Ammon's horn (tissue), 1 donor: Measurements from ENCODE around the gene CHN2.

Experiments used
- DNase-seq: peaks from one replicate; pipeline ENCODE4 v3.0.0-alpha.2; 2016; ENCODE audit warnings: low spot score

Gene CHN2

DNA sequence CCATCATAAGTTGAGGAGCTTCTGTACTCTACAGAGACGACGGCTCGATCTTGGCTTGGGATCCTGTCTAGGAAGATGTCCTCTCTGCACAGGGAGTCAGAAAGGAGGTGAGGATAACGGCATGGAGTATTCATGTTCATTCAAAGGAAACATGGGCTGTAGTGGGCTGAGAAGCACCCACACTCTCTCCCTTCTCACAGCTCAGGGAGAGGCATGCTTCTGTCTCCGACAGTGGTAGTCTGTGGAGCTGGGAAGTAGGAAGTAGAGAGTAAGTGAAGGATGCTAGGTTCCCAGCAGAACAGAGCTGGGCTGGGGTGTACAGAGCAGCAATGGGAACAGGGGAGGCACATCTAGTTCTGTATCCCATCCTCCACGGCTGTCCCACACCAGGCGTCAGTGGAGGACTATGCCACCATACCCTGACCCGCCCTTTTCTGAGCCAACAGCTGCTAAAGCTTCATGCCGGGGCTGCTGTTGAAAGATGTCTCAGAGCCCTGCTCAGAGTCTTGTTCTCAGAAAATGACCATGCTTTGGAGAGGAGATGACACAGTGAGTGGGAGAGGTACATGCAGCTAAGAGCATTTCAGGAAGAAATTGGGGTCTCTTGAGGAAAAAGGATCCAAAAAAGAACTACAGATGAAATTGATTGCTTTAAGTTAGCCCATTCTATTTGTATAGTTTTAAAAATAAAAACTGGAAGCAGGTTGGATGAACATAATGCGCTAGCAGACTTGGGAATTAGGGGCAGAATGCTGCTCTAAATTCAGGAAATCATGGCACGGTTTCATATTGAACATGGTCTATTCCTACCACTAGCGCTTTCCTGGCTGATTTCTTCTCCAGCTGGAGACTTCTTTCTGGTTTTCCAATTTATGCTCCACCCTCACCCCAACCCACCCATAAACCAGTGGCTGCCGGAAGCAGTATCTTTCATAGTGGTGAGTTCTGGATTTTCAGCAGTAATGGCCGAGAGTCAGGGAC is 138.6 kb downstream of the CHN2 start:
- DNase-seq: peak; percentile 48

DNA sequence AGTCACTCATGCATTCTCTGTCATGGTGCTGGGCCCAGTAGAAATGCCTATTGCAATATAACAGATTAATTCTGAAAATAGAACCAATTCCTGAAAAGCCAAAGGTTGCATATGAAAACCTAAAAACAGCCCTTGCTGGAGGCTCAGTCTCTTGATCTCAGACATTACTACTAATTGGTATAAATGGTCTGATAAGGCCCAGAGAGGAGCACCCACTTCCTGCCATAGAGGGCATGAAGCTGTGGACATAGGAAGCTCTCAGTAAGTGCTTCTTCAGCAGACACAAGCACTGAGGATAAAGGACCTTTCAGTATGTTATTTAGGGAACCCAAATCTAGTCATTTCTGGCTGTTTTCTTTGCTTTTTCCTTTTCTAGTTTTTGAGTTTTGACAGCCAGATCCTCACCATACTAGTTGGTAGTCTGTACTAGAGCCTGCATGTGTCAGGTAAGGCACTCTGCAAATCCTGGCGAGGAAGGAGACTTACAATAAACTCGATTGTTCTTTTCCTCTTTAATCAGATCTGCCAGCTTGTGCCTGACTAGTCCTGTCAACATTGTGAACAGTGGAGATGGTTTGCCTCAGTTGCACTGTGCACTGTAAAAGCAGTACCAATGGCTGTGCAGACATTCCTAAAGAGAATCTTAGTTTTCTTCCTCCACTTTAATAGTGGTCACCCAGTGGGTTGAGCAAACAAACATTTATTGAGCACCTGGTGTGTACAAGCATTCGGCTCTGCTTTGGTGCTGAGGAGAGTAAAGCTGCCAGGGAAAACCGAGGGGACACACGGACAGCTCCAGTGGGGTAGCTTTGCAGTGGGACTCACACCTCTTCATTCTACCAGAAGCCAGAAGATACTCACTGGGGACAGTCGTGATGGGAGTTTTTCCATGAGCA is 140.9 kb downstream of the CHN2 start:
- DNase-seq: no peak

- peak; percentile 37 for DNase-seq
Observed at GRCh38 chr7:29337546-29338116, 143.1 kb downstream of the CHN2 start.

DNA sequence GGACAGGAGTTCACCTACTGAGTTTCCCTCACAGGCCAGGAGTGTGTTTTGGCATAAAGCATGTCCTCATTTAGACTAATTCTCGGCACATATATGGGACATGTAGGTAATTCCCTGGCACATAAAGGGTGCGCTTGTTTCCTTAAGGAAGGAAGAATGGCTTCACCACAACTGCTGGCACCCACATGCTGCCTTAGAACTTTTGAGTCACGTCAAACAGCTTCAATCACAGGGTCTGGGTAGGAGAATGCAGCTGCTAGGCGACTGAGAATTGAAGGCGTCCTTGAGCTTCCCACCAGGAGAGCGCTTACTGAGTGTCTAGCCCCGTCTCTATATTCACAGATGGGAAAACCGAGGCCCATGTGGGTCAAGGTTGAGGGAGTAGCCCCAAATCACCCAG is 146.1 kb downstream of the CHN2 start:
- no peak for DNase-seq

GRCh38 chr7:29341156-29341555 is 146.6 kb downstream of the CHN2 start:
- no peak for DNase-seq

DNA sequence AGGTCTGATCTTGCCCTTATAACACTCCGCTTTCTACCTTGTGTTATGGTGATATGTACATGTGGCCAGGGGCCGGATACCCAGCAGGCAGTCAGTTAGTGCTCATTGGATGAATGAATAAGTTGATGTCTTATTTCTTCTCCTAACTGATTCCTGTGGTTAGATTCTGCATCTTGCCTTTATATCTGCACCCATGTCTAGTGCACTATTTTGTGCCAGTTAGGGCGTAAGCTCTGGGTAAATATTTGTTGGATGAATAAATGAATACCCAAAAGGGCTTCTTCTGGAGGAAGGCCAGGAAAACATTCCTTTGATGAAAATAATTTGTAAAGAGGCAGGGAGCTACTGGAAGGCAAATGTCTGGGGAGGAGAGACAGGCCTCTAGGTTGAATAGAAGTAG is 148.2 kb downstream of the CHN2 start:
- DNase-seq: no peak

- no peak for DNase-seq
Observed at GRCh38 chr7:29343399-29343798, 148.8 kb downstream of the CHN2 start.

DNA sequence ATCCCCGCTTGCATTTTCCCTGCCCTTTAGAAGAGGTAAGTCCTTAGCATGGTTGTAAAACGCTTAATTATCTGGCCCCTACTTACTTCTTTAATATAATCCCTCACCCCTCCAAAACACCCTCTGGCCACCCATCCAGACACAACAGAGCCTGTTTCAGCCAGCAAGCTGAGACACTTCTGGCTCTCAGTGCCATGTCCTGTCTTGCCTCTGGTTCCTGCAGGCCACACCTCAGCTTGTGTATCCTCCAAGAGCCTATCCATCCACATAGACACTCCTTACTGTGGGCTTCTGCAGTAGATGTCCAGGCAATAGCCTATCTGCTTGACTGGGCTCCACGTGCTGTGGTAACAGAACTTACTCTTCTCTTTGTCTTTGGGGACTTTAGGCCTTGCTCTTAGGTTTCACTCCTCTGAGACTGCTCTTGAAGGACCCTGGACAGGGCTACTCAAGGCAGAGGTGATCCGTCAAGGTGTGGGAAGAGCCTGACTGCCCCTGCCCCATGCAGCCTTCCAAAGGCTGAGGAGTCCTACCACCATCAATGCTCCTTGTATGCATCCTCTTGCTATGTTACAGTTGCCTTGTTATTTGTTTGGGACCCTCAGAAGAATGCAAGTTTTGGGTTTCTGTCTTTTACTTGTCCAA is 149.9 kb downstream of the CHN2 start:
- no peak for DNase-seq

GRCh38 chr7:29345590-29345989 is 151.0 kb downstream of the CHN2 start:
- DNase-seq: peak; percentile 83

DNA sequence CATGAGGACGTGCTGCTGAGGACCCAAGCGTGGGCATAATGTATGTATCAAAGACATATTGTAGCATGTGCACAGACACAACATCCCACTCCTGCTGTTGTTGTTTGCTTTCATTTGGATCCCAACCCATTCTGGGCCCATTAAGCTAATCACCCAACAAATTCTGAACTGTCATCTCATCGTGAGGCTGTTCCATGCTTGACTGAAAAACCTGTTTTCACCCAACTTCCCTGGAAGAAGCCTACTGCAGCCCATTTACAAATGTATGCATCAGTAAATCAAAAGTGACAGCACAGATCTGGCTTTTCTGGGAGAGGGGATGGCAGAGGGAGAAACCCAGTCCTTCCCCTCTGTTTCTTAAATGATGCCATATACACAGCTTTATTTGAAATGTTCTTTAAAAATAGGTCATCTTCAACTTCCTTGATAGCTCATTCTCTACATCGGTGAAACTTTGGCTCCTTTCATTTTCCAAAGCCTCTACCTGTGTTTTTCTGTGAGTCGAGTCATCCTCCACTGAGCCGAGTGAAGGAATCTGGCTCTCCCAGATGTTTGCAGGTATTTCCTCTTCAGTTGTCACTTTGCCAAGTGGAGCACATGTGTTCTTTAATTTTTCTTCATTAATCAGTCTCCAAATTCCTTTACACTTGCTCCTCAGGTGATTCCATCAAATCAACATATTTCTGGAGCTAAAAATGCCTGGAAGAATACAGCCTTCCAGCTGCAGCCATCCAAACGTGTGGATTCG is 151.8 kb downstream of the CHN2 start:
- DNase-seq: no peak

DNA sequence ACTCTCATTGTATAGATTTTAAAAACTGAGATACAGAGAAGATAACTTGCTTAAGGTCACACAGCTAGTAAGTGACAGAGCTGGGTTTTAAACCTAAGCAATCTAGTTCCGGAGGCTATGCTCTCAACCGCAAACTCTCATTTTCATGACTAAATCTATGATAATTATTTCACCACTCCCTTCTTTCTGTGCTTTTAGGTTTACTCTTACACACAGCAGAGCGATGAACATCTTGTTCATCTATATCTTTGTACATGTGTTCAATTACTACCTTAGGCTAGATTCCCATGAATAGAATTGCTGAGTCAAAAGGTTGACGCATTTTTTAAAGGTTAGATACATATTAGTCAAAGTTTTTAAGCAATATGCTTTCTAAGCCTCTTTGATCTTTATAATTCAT is 154.8 kb downstream of the CHN2 start:
- no peak for DNase-seq

DNA sequence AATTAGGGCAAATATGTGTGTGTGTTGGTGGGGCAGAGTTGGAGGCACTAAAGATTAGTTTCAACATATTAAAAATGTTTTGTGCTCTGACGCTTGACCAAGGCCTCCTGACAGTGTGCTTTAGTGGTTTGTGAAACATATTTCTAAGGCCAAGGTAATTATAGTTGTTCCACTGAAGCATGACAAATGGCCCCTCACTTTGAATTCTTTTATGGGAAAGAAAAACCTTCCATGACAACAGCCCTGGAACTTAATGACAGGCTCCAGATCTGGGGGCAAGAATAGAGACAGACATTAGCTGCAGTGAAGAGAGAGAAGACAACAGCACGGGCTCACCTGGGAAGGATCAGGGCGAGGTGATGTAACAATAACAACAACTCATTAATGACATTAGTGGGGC is 155.8 kb downstream of the CHN2 start:
- DNase-seq: no peak

- no peak for DNase-seq
Observed at GRCh38 chr7:29352041-29352440, 157.5 kb downstream of the CHN2 start.

DNA sequence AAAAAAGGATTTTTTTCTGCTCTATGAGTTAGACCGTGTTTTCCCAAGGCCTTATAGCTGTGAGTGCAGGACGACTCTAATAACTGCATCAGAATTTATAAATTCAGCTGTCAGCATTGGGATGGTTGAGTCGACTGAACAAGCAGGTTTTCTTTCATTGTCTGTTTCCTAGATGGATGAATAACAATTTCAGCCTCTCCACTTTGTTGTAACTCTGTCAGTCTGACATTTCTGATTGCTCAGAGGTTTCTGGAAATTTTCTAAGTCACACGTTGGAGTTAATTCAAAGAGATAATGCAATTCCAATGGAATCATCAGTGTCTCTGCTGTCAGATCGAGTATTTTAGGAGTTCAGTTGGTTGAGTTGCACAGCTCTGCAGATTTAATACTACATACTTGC is 159.2 kb downstream of the CHN2 start:
- no peak for DNase-seq

GRCh38 chr7:29354340-29354739 is 159.8 kb downstream of the CHN2 start:
- no peak for DNase-seq

- DNase-seq: no peak
Observed at GRCh38 chr7:29355388-29355787, 160.8 kb downstream of the CHN2 start.

GRCh38 chr7:29356631-29357030 is 162.1 kb downstream of the CHN2 start:
- DNase-seq: no peak

- no peak for DNase-seq
Observed at GRCh38 chr7:29359482-29360093, 165.0 kb downstream of the CHN2 start.

GRCh38 chr7:29360633-29361625 is 166.4 kb downstream of the CHN2 start:
- DNase-seq: no peak

GRCh38 chr7:29362380-29362779 is 167.8 kb downstream of the CHN2 start:
- no peak for DNase-seq
